NCI-H1092 (cell line): ENCODE measurements around the gene MLXIPL.
"Not testable (repeated sequence)": the region's sequence is repeated elsewhere in the genome, so short reads cannot be mapped to it uniquely, and the experiment has no call there.

ENCODE experiments used
- DNase-seq: peaks from one replicate; lab custom pipeline; 2025; lab: John Stamatoyannopoulos, UW

The MLXIPL gene

GRCh38 chr7:73550093-73550492 is 74.2 kb downstream of the MLXIPL start:
- DNase-seq = not testable (repeated sequence)

GRCh38 chr7:73549176-73549575 is 75.1 kb downstream of the MLXIPL start:
- DNase-seq = no peak

GRCh38 chr7:73547841-73548240 is 76.5 kb downstream of the MLXIPL start:
- DNase-seq = no peak

- no peak for DNase-seq
Measured at GRCh38 chr7:73544678-73545077, 79.6 kb downstream of the MLXIPL start.
